22Rv1 (cell line): Measurements from ENCODE around the gene SLC25A12.

Experiments used
- CTCF ChIP-seq: fragments of 450-650 bp; IDR thresholded peaks from 2 replicates; pipeline ENCODE4 v1.5.1; 2017; ENCODE audit warnings: mild to moderate bottlenecking
- ZFX ChIP-seq: fragments of 450-650 bp; IDR thresholded peaks from 2 replicates; pipeline ENCODE4 v1.6.1; 2017; ENCODE audit warnings: antibody characterized with exemption, borderline replicate concordance

GRCh38 chr2:171922230-171923022, 28.4 kb upstream of the SLC25A12 start, which contains the start of gene HAT1:
- no peak for TF ChIP-seq CTCF
- TF ChIP-seq ZFX, result no peak
